ENCODE measurements around the gene NFE2L2. TPM values are rescaled to one million over a fixed set of nuclear protein-coding genes. Genes with fewer than 3 reads are reported as not detected.
A peak's percentile ranks its signal among the peaks of the same experiment; 100 is the strongest.

The NFE2L2 gene
- total RNA-seq, 1 experiment from 2014 or later, result 26.3 TPM

DNA sequence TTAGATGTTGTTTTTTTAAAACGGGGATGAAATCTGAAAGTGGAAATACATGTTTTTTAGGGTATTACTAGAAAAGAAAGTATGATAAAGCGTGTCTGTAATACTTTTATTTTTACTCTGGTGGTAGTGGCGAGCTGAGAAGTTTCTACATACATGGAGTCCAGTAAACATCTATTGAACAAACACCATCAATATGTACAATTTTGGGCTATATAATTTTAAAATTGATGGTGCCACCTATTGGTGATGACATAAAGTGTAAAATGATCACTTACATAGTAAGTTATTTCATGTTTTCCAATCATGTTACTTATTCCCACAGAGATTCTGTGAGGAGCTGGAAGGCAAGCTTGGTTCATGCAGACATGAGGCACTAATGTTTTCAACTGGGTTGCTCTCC, 31.5 kb upstream of the NFE2L2 start:
- Mint-ChIP-seq H3K9me3 (no peaks in the 10 kb centered on the region), H3K4me1 (no peaks in the 10 kb centered on the region), H3K36me3 (no peaks in the 10 kb centered on the region), H3K4me3 (no peak overlapping the region), H3K27me3 (ENCODE audit: low read depth) (no peaks in the 10 kb centered on the region; the same call in 1 of the 2 replicates), H3K27ac (no peak overlapping the region)
- TF ChIP-seq ZNF317 (CRISPR knock-in tag; IDR thresholded peaks at IDR 0.05; ENCODE audit: borderline replicate concordance, low read depth), result no peak
- TF ChIP-seq NR3C1 (CRISPR knock-in tag; conservative IDR thresholded peaks at IDR 0.05; ENCODE audit: low read depth), result no peak
- TF ChIP-seq, protein P1, sequence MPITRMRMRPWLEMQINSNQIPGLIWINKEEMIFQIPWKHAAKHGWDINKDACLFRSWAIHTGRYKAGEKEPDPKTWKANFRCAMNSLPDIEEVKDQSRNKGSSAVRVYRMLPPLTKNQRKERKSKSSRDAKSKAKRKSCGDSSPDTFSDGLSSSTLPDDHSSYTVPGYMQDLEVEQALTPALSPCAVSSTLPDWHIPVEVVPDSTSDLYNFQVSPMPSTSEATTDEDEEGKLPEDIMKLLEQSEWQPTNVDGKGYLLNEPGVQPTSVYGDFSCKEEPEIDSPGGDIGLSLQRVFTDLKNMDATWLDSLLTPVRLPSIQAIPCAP (CRISPR knock-in tag; IDR thresholded peaks at IDR 0.05), result no peak
- TF ChIP-seq, protein P2, sequence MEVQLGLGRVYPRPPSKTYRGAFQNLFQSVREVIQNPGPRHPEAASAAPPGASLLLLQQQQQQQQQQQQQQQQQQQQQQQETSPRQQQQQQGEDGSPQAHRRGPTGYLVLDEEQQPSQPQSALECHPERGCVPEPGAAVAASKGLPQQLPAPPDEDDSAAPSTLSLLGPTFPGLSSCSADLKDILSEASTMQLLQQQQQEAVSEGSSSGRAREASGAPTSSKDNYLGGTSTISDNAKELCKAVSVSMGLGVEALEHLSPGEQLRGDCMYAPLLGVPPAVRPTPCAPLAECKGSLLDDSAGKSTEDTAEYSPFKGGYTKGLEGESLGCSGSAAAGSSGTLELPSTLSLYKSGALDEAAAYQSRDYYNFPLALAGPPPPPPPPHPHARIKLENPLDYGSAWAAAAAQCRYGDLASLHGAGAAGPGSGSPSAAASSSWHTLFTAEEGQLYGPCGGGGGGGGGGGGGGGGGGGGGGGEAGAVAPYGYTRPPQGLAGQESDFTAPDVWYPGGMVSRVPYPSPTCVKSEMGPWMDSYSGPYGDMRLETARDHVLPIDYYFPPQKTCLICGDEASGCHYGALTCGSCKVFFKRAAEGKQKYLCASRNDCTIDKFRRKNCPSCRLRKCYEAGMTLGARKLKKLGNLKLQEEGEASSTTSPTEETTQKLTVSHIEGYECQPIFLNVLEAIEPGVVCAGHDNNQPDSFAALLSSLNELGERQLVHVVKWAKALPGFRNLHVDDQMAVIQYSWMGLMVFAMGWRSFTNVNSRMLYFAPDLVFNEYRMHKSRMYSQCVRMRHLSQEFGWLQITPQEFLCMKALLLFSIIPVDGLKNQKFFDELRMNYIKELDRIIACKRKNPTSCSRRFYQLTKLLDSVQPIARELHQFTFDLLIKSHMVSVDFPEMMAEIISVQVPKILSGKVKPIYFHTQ (CRISPR knock-in tag; IDR thresholded peaks at IDR 0.05), result no peak
- no peak for TF ChIP-seq CREB1 (CRISPR knock-in tag; IDR thresholded peaks at IDR 0.05)
- TF ChIP-seq, protein P3, sequence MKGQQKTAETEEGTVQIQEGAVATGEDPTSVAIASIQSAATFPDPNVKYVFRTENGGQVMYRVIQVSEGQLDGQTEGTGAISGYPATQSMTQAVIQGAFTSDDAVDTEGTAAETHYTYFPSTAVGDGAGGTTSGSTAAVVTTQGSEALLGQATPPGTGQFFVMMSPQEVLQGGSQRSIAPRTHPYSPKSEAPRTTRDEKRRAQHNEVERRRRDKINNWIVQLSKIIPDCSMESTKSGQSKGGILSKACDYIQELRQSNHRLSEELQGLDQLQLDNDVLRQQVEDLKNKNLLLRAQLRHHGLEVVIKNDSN (CRISPR knock-in tag; IDR thresholded peaks at IDR 0.05), result no peak
- TF ChIP-seq, protein P4, sequence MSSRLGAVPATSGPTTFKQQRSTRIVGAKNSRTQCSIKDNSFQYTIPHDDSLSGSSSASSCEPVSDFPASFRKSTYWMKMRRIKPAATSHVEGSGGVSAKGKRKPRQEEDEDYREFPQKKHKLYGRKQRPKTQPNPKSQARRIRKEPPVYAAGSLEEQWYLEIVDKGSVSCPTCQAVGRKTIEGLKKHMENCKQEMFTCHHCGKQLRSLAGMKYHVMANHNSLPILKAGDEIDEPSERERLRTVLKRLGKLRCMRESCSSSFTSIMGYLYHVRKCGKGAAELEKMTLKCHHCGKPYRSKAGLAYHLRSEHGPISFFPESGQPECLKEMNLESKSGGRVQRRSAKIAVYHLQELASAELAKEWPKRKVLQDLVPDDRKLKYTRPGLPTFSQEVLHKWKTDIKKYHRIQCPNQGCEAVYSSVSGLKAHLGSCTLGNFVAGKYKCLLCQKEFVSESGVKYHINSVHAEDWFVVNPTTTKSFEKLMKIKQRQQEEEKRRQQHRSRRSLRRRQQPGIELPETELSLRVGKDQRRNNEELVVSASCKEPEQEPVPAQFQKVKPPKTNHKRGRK (CRISPR knock-in tag; IDR thresholded peaks at IDR 0.05; ENCODE audit: borderline replicate concordance), result no peak
- TF ChIP-seq, protein P5, sequence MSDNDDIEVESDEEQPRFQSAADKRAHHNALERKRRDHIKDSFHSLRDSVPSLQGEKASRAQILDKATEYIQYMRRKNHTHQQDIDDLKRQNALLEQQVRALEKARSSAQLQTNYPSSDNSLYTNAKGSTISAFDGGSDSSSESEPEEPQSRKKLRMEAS (CRISPR knock-in tag; IDR thresholded peaks at IDR 0.05), result no peak
- TF ChIP-seq, protein P6, sequence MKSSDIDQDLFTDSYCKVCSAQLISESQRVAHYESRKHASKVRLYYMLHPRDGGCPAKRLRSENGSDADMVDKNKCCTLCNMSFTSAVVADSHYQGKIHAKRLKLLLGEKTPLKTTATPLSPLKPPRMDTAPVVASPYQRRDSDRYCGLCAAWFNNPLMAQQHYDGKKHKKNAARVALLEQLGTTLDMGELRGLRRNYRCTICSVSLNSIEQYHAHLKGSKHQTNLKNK (CRISPR knock-in tag; IDR thresholded peaks at IDR 0.05), result no peak
- TF ChIP-seq ZBTB21 (CRISPR knock-in tag; IDR thresholded peaks at IDR 0.05; ENCODE audit: borderline replicate concordance), result no peak
- TF ChIP-seq SMAD3 (CRISPR knock-in tag; IDR thresholded peaks at IDR 0.05; ENCODE audit: borderline replicate concordance), result no peak
- TF ChIP-seq SMAD4 (CRISPR knock-in tag; IDR thresholded peaks at IDR 0.05), result no peak
- TF ChIP-seq FOXP1 (CRISPR knock-in tag; IDR thresholded peaks at IDR 0.05; ENCODE audit: borderline replicate concordance), result no peak
- TF ChIP-seq IRF2 (CRISPR knock-in tag; IDR thresholded peaks at IDR 0.05; ENCODE audit: borderline replicate concordance, low read depth), result no peak
- ATAC-seq, result no peak
- CTCF ChIA-PET, result no interaction called here
- no peak for DNase-seq (ENCODE audit: low spot score)
- POLR2A ChIA-PET, result no interaction called here

DNA sequence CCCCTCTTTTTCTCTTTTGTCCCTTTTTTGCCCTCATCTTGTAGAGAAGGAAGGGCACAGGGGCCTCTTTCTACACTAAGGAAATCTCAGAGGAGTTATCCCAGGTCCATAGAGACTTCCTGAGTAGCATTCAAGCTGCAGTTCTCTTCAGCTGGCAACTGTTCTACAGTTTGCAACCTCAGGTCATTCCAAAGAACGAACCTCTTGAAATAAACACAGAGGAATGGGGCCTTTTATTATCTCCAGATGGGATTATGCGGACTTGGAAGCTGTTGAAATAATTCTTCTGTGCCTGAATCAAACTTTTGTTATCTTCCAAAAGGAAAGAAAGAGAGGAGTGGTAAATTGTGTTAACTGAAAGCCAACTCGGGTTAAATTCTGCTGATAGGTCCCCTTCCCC, 31.0 kb upstream of the NFE2L2 start:
- H3K4me1 Mint-ChIP-seq, result no peaks in the 10 kb centered on the region
- TF ChIP-seq ZNF416 (CRISPR knock-in tag; IDR thresholded peaks at IDR 0.05), result no peak
- TF ChIP-seq, protein P3 (CRISPR knock-in tag; IDR thresholded peaks at IDR 0.05), result no peak
- TF ChIP-seq, protein P5 (CRISPR knock-in tag; IDR thresholded peaks at IDR 0.05), result no peak
- TF ChIP-seq MXD4 (CRISPR knock-in tag; IDR thresholded peaks at IDR 0.05; ENCODE audit: borderline replicate concordance), result no peak
- TF ChIP-seq, protein P7, sequence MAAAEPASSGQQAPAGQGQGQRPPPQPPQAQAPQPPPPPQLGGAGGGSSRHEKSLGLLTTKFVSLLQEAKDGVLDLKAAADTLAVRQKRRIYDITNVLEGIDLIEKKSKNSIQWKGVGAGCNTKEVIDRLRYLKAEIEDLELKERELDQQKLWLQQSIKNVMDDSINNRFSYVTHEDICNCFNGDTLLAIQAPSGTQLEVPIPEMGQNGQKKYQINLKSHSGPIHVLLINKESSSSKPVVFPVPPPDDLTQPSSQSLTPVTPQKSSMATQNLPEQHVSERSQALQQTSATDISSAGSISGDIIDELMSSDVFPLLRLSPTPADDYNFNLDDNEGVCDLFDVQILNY (CRISPR knock-in tag; IDR thresholded peaks at IDR 0.05), result no peak
- TF ChIP-seq, protein P8, sequence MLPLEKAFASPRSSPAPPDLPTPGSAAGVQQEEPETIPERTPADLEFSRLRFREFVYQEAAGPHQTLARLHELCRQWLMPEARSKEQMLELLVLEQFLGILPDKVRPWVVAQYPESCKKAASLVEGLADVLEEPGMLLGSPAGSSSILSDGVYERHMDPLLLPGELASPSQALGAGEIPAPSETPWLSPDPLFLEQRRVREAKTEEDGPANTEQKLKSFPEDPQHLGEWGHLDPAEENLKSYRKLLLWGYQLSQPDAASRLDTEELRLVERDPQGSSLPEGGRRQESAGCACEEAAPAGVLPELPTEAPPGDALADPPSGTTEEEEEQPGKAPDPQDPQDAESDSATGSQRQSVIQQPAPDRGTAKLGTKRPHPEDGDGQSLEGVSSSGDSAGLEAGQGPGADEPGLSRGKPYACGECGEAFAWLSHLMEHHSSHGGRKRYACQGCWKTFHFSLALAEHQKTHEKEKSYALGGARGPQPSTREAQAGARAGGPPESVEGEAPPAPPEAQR (CRISPR knock-in tag; IDR thresholded peaks at IDR 0.05), result no peak
- no peak overlapping the region for H3K4me3 Mint-ChIP-seq
- POLR2A ChIA-PET, result no interaction called here
- H3K27me3 Mint-ChIP-seq (ENCODE audit: low read depth), result no peaks in the 10 kb centered on the region; the same call in 1 of the 2 replicates
- H3K36me3 Mint-ChIP-seq, result no peaks in the 10 kb centered on the region
- ATAC-seq, result no peak
- no peaks in the 10 kb centered on the region for H3K9me3 Mint-ChIP-seq
- CTCF ChIA-PET, result no interaction called here
- peak overlapping the region; percentile 42; the same call in 1 of the 2 replicates for H3K27ac Mint-ChIP-seq
- DNase-seq (ENCODE audit: low spot score), result no peak
